ENCODE measurements around the gene CACNG4.

The CACNG4 gene

GRCh38 chr17:66944351-66945146, 20.0 kb upstream of the CACNG4 start:
- DNase-seq = peak; percentile 37

GRCh38 chr17:66945147-66945835, 19.2 kb upstream of the CACNG4 start:
- peak; percentile 6 for DNase-seq

DNA sequence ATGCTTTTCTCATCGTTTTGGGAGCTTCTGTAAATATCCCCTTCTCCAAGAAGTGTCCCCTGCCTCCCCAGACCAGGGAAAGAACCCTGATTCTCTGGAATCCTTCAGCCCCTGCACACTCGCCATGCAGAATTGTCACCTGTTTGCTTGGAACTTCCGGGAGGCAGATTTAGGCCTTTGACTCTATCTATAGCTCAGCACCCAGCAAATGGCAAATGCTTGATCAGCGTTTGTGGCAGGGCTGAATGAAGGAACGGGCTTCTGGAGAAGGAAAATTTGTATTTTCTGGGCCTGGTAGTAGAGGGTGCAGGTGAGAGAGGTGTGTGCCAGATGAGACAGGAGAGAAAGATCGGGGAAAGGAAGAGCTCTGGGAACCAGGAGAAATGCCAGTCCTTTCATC, 18.3 kb upstream of the CACNG4 start:
- DNase-seq = no peak

DNA sequence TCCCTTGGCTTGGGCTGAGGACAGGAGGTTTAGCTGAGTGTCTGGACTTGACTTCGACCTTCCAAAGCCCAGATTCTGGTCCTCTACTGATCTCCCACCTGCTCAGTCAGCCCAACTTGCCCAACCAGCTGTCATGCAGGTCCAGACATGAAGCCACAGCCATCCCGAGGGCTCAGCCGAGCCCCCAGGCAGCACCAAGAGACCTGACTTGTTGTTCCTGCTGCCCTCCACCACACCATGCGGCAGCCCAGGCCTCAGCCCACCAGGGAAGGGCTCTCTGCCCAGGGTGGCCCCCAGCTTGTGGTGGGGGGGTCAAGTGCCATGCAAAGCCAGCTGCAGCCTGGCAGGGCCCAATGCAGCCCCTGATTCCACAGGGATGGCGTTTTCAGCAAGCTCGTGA, 17.2 kb upstream of the CACNG4 start:
- no peak for DNase-seq

GRCh38 chr17:66948061-66948750, 16.3 kb upstream of the CACNG4 start:
- DNase-seq = no peak

DNA sequence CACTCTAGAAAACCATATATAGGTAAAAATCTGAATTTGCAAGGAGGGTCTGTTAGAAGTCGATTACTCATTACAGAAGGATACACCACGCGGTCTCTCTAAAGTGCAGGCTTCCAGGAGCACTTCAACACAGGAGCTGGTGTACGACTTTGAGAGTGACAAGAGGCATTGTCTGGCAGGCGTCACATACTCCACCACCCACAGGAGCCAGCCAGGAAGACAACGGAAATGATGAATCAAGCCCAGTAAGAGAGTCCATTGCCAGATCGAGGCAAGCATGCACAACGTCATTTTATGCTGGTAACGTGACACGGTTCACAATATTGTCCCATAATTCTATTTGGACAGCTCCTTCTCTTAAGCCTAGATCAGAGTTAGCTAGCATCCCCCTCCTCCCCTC, 15.0 kb upstream of the CACNG4 start:
- peak; percentile 5 for DNase-seq

DNA sequence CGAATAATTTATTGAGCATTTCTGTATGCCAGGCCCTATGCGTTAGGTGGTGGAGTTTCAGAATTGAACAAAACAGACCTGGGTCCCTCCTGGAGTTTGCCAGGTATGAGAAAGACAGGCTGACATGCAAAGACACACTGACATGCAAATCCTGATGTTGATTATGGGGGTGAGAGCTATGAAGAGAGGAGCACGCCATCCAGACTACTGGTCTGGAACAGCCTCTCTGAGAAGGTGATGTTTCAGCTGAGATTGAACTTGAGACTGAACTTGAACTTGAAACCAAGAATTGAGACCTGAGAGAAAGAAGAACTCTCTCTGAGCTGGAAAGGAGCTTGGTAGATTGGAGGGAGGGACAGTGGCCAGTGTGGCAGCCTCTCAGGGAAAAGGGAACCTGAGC, 14.2 kb upstream of the CACNG4 start:
- DNase-seq = no peak

DNA sequence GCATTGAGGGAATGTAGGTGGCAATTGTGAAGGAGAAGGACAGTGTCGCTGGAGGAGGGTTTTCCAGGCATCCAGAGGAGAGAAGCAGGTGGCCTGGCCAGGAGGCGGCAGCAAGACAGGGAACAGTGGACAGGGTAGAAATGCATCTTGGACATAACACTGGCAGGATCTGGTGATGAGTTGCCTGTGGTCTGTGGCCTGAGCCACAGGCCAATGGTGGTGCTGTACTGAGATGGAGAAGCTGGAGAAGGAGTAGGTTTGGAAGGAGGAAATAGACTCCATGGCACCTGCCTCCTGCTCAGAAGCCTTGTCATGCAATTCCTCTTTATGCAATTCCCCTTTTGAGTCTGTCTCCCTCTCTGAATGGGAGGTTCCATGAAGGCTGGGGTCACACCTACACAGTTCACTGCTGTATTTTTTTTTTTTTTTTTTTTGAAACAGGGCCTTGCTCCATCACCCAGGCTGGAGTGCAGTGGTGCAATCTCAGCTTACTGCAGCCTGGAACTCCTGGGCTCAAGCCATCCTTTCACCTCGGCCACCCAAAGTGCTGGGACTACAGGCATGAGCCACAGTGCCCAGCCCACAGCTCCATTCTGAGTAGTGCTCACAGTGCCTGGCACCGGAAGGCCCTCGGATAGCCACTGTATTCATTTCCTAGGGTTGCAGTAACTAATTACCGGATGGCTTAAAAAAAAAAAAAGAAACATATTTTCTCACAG, 13.5 kb upstream of the CACNG4 start:
- DNase-seq = no peak

- DNase-seq = peak; percentile 15
These were observed 12.9 kb upstream of the CACNG4 start for GRCh38 chr17:66951605-66951953.

DNA sequence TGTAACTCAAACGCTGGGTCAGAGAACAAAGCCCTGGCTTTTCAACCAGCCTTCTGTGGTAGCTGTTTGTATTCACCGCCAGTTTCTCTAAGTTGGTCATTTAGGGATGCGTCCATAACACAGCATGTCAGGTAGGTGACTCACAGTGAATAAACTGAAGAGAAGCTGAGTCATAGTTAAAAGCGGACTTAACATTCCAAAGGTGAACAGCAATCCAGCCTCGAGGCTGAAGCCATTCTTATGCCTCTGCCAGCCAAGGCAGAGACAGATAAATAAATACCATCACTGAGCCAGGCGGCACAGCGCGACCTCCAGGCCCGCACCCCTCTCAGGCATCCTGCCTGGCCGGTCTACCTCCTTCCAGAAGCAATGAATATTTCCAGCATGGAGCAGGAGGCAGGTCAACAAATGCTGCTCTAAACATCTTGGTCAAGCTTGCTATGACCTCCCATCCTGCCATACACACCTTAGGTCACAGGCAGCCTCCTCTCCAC, 12.4 kb upstream of the CACNG4 start:
- DNase-seq = peak; percentile 15

DNA sequence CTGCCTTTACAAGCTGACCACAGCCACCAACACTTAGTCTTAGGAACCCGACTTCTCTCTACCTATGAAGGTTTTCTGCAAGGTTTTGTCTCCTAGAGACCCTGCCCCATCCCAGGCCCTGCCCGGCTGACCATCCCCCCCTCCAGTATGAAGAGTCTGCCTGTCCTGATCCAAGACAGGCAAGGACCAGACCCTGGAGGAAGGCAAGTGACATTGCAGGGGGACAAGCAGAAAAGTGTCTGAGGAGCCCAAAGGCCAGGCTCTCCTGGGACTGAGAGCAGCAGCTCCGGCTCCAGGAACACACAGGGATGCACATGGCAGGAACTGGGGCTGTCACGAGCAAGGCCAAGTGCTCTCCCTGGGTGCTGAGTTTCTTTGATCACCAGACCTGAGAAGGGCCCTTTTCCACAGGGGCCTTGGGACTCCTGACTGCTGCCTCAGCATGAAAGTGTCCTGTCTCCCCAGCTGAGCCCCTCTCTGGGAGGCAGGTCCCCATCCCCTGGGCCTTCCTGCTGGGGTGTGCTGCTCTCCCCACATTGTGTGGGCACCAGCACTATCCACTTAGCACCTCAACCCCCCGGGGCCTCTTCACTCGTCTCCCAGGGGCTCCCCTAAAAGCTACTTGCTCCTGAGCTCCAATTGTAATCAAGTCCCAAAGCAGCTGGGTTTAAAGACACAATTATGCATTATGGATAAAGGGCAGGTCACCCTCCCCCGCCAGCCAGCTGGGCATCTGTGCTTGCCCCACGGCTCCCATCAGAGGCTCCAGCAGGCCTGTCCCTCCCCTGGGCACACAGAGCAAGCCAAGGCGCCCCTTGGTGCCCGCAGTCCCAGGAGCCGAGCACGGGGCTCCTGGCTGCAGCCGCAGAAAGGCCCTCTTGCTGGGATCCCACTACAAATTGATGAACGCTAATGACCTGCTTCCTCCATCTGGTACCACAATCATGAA, 11.6 kb upstream of the CACNG4 start:
- no peak for DNase-seq

DNA sequence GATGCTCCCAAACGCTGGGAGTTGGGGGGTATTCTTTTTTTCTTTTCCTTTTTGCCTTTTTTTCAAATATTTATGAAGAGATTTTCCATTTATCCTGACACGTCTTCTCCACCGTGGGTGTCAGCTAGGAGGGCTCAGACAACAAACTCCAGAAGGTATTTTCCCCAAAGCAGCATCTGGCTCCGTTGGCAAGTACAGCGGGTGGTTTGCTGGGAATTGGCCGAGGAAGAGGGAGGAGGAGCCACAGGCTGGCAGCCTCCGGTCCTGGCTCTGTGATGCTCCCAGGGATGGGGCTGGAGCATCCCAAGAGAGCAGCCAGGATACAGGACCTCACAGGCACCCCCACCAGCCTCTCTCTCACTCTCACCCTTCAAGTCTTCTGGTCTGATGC, 10.9 kb upstream of the CACNG4 start:
- DNase-seq = no peak

GRCh38 chr17:66954632-66955031, 9.9 kb upstream of the CACNG4 start:
- no peak for DNase-seq

GRCh38 chr17:66955821-66956220, 8.7 kb upstream of the CACNG4 start:
- DNase-seq = no peak

- DNase-seq = no peak
These were observed 7.6 kb upstream of the CACNG4 start for GRCh38 chr17:66956941-66957340.

DNA sequence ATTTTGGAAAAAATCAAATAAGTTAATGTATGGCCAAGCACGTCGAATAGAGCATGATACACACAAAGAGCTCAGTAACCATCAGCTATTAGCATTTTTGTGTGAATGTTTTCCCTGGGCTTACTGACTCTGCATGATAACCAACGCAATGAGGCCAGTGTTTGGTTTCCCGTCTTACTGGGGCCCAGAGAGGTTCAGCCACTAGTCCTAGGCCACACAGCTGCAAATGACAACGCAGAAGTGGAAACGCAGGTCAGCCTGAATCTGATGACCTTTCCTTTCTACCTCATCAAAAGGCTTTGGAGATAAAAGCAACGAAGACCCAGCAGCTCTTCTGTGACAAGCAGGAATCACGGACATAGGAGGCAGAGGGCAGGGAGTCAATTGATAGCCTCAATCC, 7.2 kb upstream of the CACNG4 start:
- no peak for DNase-seq

GRCh38 chr17:66957951-66958579, 6.4 kb upstream of the CACNG4 start:
- no peak for DNase-seq

GRCh38 chr17:66959641-66960375, 4.7 kb upstream of the CACNG4 start:
- no peak for DNase-seq

- DNase-seq = peak; percentile 48
These were observed 3.9 kb upstream of the CACNG4 start for GRCh38 chr17:66960613-66961012.

DNA sequence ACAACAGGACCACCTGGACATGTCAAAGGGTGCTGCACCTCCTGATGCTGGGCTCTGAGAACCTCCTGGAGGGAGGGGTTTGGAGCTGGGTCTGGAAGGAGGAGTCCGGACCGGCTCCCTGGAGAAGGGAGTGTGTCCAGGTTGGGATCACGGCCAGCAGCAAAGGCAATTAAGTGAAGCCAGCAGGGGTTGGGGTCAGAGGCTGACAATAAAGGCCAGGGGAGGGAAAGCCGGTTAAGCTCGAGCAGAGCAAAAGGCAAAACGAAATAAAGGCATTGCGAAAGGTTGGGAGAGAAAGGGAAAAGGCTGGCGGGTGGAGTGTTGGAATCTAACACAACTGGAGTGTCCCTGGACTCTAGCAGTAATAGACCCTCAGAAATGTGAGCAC, 992 bp upstream of the CACNG4 start:
- no peak for DNase-seq

All from DMS79 treated with DMSO at 0.1 percent for 48 hours (cell line).